ENCODE measurements around the gene ZNF335.

GRCh38 chr20:45976086-45976485 lies 4.1 kb upstream of the ZNF335 start:
- TF ChIP-seq EZH2phosphoT487 (IDR thresholded peaks at IDR 0.05; ENCODE audit: insufficient read depth, low read depth) (no peak), EZH2 (IDR thresholded peaks at IDR 0.05; ENCODE audit: insufficient read depth, poor library complexity, severe bottlenecking) (no peak)
